Karpas-422 (cell line): ENCODE data around the gene PLCB1. TPM values are rescaled to one million over a fixed set of nuclear protein-coding genes. Genes with fewer than 3 reads are reported as not detected.
"Not testable (repeated sequence)": the region's sequence is repeated elsewhere in the genome, so short reads cannot be mapped to it uniquely, and the experiment has no call there.

Experiments used
- DNase-seq: peaks from one replicate; pipeline ENCODE4 v3.0.0-alpha.2; 2015
- H2AFZ ChIP-seq: fragments of 200-600 bp; sonication (generic); 2 replicates; pipeline ENCODE4 v1.6.1; 2014; ENCODE audit warnings: antibody characterized with exemption, low read length, mixed read lengths
- H3K27ac ChIP-seq: fragments of 200-600 bp; sonication (generic); 2 replicates; pipeline ENCODE4 v1.5.1; 2014; ENCODE audit warnings: mild to moderate bottlenecking, low read length, moderate library complexity
- H3K27me3 ChIP-seq: fragments of 200-600 bp; sonication (generic); 2 replicates; pipeline ENCODE4 v1.6.1; 2014; ENCODE audit warnings: low read length, mixed read lengths
- H3K36me3 ChIP-seq: fragments of 200-600 bp; sonication (generic); 2 replicates; pipeline ENCODE4 v1.6.1; 2014; ENCODE audit warnings: low read length, mixed read lengths; ENCODE audit not compliant: insufficient read depth
- H3K4me1 ChIP-seq: fragments of 200-600 bp; sonication (generic); 2 replicates; pipeline ENCODE4 v1.6.1; 2014; ENCODE audit warnings: mild to moderate bottlenecking, low read length, mixed read lengths
- H3K4me2 ChIP-seq: fragments of 200-600 bp; sonication (generic); 2 replicates; pipeline ENCODE4 v1.6.1; 2014; ENCODE audit warnings: low read length, low read depth, mild to moderate bottlenecking; ENCODE audit not compliant: poor library complexity, severe bottlenecking
- H3K4me3 ChIP-seq: fragments of 200-600 bp; sonication (generic); 2 replicates; pipeline ENCODE4 v1.5.1; 2014; ENCODE audit warnings: mild to moderate bottlenecking, antibody characterized with exemption, low read length, mixed read lengths
- H3K79me2 ChIP-seq: fragments of 200-600 bp; sonication (generic); 2 replicates; pipeline ENCODE4 v1.6.1; 2014; ENCODE audit warnings: mild to moderate bottlenecking, low read length, mixed read lengths
- H3K9ac ChIP-seq: fragments of 200-600 bp; sonication (generic); 2 replicates; pipeline ENCODE4 v1.6.0; 2014; ENCODE audit warnings: low read length
- H3K9me2 ChIP-seq: fragments of 200-600 bp; sonication (generic), shearing (Covaris generic); replicated peaks from 2 replicates; pipeline ENCODE4 v1.6.0; 2014; ENCODE audit warnings: mild to moderate bottlenecking, low read length, moderate library complexity; ENCODE audit not compliant: insufficient read depth
- H3K9me3 ChIP-seq: fragments of 300-700, 200-600 bp; sonication (generic); 2 replicates; pipeline ENCODE4 v1.6.1; 2014; ENCODE audit warnings: low read length, mixed read lengths
- H4K20me1 ChIP-seq: fragments of 200-600 bp; sonication (generic); 2 replicates; pipeline ENCODE4 v1.6.1; 2014; ENCODE audit warnings: mild to moderate bottlenecking, antibody characterized with exemption, low read length, low read depth; ENCODE audit not compliant: insufficient read depth
- total RNA-seq: library from RNA; depleted of rRNA; stranded (reverse); fragments of >200 nt; shearing (Covaris generic); gene quantifications from 2 replicates; pipeline ENCODE4 v1.2.3, GENCODE V29; 2014; ENCODE audit warnings: low replicate concordance

PLCB1 gene
- total RNA-seq, 1 experiment from 2014 or later = 0.82 TPM

GRCh38 chr20:8114612-8115011 lies 17.5 kb upstream of the PLCB1 start:
- H3K79me2 ChIP-seq, H4K20me1 ChIP-seq, H3K4me2 ChIP-seq, H3K9me3 ChIP-seq, H3K4me1 ChIP-seq, H2AFZ ChIP-seq, H3K27ac ChIP-seq, DNase-seq, H3K27me3 ChIP-seq, H3K9ac ChIP-seq, H3K9me2 ChIP-seq, H3K36me3 ChIP-seq, H3K4me3 ChIP-seq: not testable (repeated sequence)

GRCh38 chr20:8115436-8115835 lies 16.6 kb upstream of the PLCB1 start:
- Histone ChIP-seq H3K4me3 (no peak overlapping the region), H3K9me3 (no peaks in the 10 kb centered on the region), H3K79me2 (no peaks in the 10 kb centered on the region), H4K20me1 (no peaks in the 10 kb centered on the region), H3K9me2 (no peaks in the 10 kb centered on the region), H3K4me1 (no peaks in the 10 kb centered on the region), H3K4me2 (no peak overlapping the region), H2AFZ (no peak overlapping the region), H3K27me3 (no peaks in the 10 kb centered on the region), H3K36me3 (no peaks in the 10 kb centered on the region), H3K9ac (no peak overlapping the region), H3K27ac (no peak overlapping the region)
- no peak for DNase-seq

- DNase-seq = no peak
- Histone ChIP-seq H3K9me2 (no peaks in the 10 kb centered on the region), H3K79me2 (no peaks in the 10 kb centered on the region), H3K4me3 (no peak overlapping the region), H3K27me3 (no peaks in the 10 kb centered on the region), H3K9ac (no peak overlapping the region), H4K20me1 (no peaks in the 10 kb centered on the region), H3K4me2 (no peak overlapping the region), H3K27ac (no peak overlapping the region), H3K4me1 (no peaks in the 10 kb centered on the region), H2AFZ (no peak overlapping the region), H3K36me3 (no peaks in the 10 kb centered on the region), H3K9me3 (no peaks in the 10 kb centered on the region)
Measured at GRCh38 chr20:8116067-8116811, 15.8 kb upstream of the PLCB1 start.

- Histone ChIP-seq H3K4me3 (no peak overlapping the region), H3K27me3 (no peaks in the 10 kb centered on the region), H3K27ac (no peak overlapping the region), H3K9me3 (no peaks in the 10 kb centered on the region), H3K9ac (no peak overlapping the region), H3K9me2 (no peaks in the 10 kb centered on the region), H2AFZ (no peak overlapping the region), H3K79me2 (no peaks in the 10 kb centered on the region), H3K4me2 (no peak overlapping the region), H4K20me1 (no peaks in the 10 kb centered on the region), H3K36me3 (no peaks in the 10 kb centered on the region), H3K4me1 (no peaks in the 10 kb centered on the region)
- no peak for DNase-seq
Measured at GRCh38 chr20:8117636-8118035, 14.4 kb upstream of the PLCB1 start.

- no peaks in the 10 kb centered on the region for H3K9me3 ChIP-seq
- H3K4me1 ChIP-seq = no peaks in the 10 kb centered on the region
- no peak overlapping the region for H2AFZ ChIP-seq
- H4K20me1 ChIP-seq = no peaks in the 10 kb centered on the region
- H3K4me2 ChIP-seq = no peak overlapping the region
- no peaks in the 10 kb centered on the region for H3K36me3 ChIP-seq
- no peaks in the 10 kb centered on the region for H3K79me2 ChIP-seq
- H3K9me2 ChIP-seq = no peaks in the 10 kb centered on the region
- no peak overlapping the region for H3K9ac ChIP-seq
- DNase-seq = no peak
- H3K27me3 ChIP-seq = no peaks in the 10 kb centered on the region
- no peak overlapping the region for H3K4me3 ChIP-seq
- H3K27ac ChIP-seq = no peak overlapping the region
Measured at GRCh38 chr20:8118039-8118438, 14.0 kb upstream of the PLCB1 start.

- Histone ChIP-seq H3K9ac (no peak overlapping the region), H3K9me2 (no peaks in the 10 kb centered on the region)
Measured at GRCh38 chr20:8118760-8119159, 13.3 kb upstream of the PLCB1 start.

GRCh38 chr20:8121666-8122065 lies 10.4 kb upstream of the PLCB1 start:
- no peak overlapping the region for H3K4me2 ChIP-seq
- H3K9me3 ChIP-seq = no peaks in the 10 kb centered on the region
- no peak overlapping the region for H2AFZ ChIP-seq
- H4K20me1 ChIP-seq = no peaks in the 10 kb centered on the region
- H3K79me2 ChIP-seq = no peaks in the 10 kb centered on the region
- H3K4me1 ChIP-seq = no peaks in the 10 kb centered on the region
- H3K4me3 ChIP-seq = no peak overlapping the region
- no peak for DNase-seq
- no peaks in the 10 kb centered on the region for H3K9me2 ChIP-seq
- H3K27ac ChIP-seq = no peak overlapping the region
- no peak overlapping the region for H3K9ac ChIP-seq
- H3K27me3 ChIP-seq = no peaks in the 10 kb centered on the region
- H3K36me3 ChIP-seq = no peaks in the 10 kb centered on the region

More at GRCh38 chr20:8118760-8119159, 13.3 kb upstream of the PLCB1 start:
- H3K9me3 ChIP-seq = no peaks in the 10 kb centered on the region
- H3K4me2 ChIP-seq = no peak overlapping the region
- no peaks in the 10 kb centered on the region for H3K27me3 ChIP-seq
- H3K4me3 ChIP-seq = no peak overlapping the region
- no peak for DNase-seq
- no peaks in the 10 kb centered on the region for H3K4me1 ChIP-seq
- H2AFZ ChIP-seq = no peak overlapping the region
- no peak overlapping the region for H3K27ac ChIP-seq
- no peaks in the 10 kb centered on the region for H4K20me1 ChIP-seq
- no peaks in the 10 kb centered on the region for H3K36me3 ChIP-seq
- H3K79me2 ChIP-seq = no peaks in the 10 kb centered on the region

GRCh38 chr20:8124639-8125038 lies 7.4 kb upstream of the PLCB1 start:
- no peaks in the 10 kb centered on the region for H3K27me3 ChIP-seq
- no peak for DNase-seq
- H3K4me1 ChIP-seq = peaks cover 17% of the 10 kb centered on the region
- H3K79me2 ChIP-seq = no peaks in the 10 kb centered on the region
- H2AFZ ChIP-seq = no peak overlapping the region
- H3K36me3 ChIP-seq = no peaks in the 10 kb centered on the region
- no peak overlapping the region for H3K27ac ChIP-seq
- no peak overlapping the region for H3K4me2 ChIP-seq
- no peaks in the 10 kb centered on the region for H3K9me2 ChIP-seq
- no peaks in the 10 kb centered on the region for H4K20me1 ChIP-seq
- H3K9me3 ChIP-seq = no peaks in the 10 kb centered on the region
- no peak overlapping the region for H3K4me3 ChIP-seq
- H3K9ac ChIP-seq = no peak overlapping the region
